T-helper 2 cell treated with Interferon-gamma antibody and Interleukin-4, amounts not matched to agents 100 ng/mL and 5 ng/mL, for 36 hours (primary cell): ENCODE data around the gene PPP2R1B. TPM values are rescaled to one million over a fixed set of nuclear protein-coding genes. Genes with fewer than 3 reads are reported as not detected.

ENCODE experiments used
- intact Hi-C: fragments of 100-400 bp; cut with micrococcal nuclease; formaldehyde crosslinking; loops from one replicate; pipeline ENCODE4 v1.15.1; 2023
- total RNA-seq: library from RNA; stranded (reverse); gene quantifications from 2 replicates; pipeline ENCODE4 v1.2.3, GENCODE V29; 2022

Gene PPP2R1B
- total RNA-seq, 1 donor from 2014 or later = 56.3 TPM

DNA sequence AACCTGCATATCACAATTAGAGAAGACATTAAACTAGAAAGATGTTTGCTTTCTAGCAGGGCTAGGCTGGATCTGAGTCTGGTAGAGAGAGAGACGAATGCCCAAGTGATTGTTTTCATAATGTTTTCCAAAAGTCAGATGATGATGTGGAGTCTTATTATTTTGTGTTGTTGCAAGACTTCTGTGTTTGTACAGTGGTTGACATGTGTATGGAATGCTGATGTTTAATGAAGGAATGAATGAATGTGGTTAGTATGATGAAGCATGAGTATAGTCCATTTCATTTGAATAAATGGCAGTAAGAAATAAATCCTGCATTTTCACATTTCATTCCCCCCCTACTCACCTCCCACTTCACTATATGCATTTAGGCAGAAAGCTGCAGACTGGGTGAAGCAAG is 69.6 kb downstream of the PPP2R1B start:
- intact Hi-C loops = no loop called here

DNA sequence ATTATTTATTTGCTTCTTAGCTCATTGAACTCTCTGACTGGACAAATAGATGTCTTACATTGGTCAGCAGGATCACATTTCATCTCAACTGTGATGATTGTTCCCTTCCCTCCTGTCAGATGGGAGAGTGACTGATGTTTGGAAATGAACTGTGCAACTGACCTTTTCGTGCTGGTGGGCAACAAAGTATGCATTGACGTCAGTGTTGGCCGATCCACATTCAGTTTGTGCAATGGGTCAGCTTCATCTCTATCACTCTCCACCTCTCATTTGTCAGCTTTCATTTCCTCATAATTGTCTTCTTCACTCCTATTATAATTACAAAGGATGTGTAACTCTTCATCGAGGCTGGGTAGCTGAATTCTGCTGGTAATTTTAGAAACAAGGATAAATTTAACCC is 71.3 kb downstream of the PPP2R1B start:
- intact Hi-C loops = no loop called here

DNA sequence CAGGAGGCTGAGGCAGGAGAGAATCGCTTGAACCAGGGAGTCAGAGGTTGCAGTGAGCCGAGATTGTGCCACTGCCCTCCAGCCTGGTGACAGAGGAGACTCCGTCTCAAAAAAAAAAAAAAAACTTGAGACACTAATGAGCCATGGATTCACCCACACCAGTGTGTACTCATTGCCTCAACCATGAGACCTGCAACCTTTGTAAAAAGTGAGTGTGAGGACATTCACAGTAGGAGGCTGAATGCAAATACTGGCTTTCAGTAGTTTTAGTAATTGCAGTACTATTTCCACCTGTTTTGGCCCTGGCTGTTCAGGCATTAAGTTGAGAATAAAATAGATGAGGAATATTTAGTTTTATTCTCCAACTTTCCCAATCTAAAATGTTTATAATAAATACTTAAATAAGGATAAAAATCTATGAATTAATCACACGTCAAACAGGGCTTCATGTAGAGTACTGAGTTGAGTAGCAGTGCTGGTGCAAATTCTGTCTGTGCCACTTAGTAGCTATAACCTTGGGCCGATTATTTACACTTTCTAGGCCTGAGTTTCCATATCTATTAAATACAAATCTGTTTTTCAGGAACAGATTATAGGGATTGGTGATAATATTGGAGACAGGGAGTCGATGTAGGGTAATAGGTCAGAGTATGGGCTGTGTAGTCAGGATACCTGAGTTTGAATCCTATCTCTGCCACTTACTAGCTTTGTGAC is 72.8 kb downstream of the PPP2R1B start:
- intact Hi-C loops = no loop called here

DNA sequence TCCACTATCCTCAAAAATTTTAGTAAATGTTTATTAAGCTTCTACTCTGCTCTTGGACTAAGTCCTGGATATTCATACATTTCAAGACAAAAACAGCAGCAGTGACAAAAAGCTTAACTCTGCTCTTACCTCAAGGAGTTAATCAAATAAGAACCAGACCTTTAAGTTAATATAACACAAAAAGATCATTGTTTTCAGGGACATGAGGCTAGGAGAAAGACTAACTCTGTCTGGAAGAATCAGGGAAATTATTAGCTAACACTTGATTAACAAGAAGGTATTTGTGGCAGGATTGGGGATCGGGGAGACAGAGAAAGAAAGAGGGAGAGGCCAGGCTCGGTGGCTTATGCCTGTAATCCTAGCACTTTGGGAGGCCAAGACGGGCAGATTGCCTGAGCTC is 74.4 kb downstream of the PPP2R1B start:
- intact Hi-C loops = no loop called here

DNA sequence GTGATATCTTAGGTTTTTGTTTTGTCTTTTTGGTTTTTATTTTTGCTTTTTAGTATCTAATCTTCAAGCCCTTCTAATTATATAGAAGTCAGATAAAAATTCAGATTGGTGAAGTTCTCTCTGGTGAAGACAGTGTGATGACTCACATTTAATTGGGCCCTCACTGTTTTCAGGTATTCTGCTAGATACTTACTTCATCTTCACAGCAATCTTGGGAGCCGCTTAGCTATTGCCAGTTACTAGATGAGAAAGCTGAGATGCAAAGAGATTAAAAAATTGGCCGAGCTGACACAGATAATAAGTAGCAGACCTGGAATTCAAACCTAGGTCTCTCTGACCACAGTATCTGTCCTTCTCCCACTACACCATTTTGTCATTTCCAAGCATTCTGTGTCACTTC is 75.0 kb downstream of the PPP2R1B start:
- intact Hi-C loops = no loop called here

DNA sequence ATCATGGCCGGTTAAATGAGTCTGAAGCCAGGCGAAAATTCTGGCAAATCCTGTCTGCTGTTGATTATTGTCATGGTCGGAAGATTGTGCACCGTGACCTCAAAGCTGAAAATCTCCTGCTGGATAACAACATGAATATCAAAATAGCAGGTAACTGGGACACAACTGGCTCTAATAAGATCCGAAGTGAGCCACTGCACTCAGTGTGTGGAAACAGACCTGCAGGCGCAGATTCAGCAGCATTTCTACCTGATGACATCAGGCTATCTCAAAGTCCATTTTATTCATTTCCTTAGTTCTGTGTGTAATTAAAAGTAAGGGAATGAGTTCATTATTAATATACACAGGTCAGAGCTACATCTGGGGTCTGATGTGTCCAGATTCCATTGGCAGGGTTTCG is 78.2 kb downstream of the PPP2R1B start:
- intact Hi-C loops = no loop called here

DNA sequence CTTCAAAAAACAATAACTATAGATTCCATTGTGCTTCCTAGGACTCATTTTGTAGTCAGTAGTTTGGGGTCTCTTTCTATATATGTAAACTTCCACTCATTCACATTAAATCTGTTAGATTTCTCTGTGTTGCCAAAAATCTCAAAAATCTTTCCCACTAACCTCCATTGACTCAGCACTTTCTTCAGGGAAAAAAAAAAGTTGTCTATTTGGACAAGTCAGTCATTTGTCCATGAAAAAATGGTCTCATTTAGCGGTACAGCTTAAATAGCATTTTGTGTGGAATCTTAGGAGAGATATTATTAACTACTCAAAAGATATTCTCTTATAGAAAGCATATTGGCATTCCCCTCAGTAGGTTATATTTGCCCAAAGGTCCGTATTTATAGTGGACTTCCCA is 81.9 kb downstream of the PPP2R1B start:
- intact Hi-C loops = no loop called here

DNA sequence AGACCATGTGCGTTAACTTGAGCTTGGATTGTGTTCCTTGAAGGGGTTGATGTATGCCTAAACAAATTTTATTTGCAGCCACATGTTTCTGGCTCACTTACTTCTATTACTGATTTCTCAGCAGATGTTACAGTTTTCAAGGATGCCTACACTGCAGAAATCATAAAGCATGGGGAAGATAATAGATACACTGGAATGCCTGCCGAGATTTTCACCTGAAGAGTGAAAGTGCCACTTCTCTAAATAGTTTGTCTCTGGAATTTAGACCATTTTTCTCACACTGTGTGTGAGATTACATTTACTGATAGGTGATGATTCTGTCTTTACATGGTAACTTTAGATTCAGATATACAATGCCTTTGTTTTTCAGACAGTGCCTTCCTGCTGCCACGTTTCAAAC is 82.4 kb downstream of the PPP2R1B start:
- intact Hi-C loops = no loop called here

DNA sequence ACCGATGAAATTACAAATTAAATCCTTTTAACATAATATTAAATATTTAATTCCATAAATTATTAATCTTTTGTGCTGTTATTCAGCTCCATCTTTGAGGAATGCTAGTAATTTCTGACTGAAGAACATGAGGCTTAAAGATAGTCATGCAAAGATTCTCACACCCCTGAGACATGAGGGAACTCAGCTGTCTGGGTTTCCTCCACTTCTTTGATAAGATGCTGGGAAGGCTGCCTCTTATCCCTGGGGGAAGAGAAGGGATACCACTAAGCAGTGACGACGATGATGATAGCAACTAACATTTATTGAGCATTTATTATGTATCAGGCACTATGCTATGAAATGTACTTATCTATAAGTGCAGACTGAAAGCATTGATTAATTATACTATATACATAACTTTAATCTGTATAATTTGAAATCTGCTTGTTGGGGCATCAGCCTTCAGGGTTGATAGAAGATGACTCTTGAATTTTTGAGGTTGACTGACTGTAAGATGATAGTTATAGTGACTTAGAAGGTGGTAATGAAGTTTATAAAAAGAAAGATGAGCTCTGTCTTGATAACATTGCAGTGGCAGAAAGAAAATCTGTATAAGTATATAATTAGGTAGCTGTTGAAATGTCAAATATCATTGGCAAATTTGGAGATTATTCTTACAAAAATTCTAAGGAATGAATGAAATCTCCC is 85.6 kb downstream of the PPP2R1B start:
- intact Hi-C loops = no loop called here

Other genes with a start within 250 kb of the PPP2R1B start
- gene LAYN, start 225.7 kb downstream of the PPP2R1B start, total RNA-seq = 1.1 and 1.3 TPM in 2 replicates
- 7.0 and 7.3 TPM in 2 replicates for gene SIK2, start 163.9 kb downstream of the PPP2R1B start, total RNA-seq
- 31.0 and 31.8 TPM in 2 replicates for gene ALG9, start 105.2 kb upstream of the PPP2R1B start, total RNA-seq
- 4.8 and 6.1 TPM in 2 replicates for gene FDXACB1, start 112.8 kb upstream of the PPP2R1B start, total RNA-seq
- gene CFAP68, start 113.2 kb upstream of the PPP2R1B start, total RNA-seq = 13.9 and 16.2 TPM in 2 replicates
- gene CRYAB, start 145.4 kb upstream of the PPP2R1B start, total RNA-seq = not detected in 2 replicates
- gene HSPB2, start 146.3 kb upstream of the PPP2R1B start, total RNA-seq = not detected in 2 replicates
- 0.27 TPM in 1 of 2 replicates, not detected in the other for gene C11orf52, start 152.5 kb upstream of the PPP2R1B start, total RNA-seq
- gene DIXDC1, start 171.0 kb upstream of the PPP2R1B start, total RNA-seq = 9.2 and 10.9 TPM in 2 replicates